Endothelial cell of umbilical vein (primary cell): Measurements from ENCODE around the gene DHDDS. TPM values are rescaled to one million over a fixed set of nuclear protein-coding genes. Genes with fewer than 3 reads are reported as not detected.

Experiments used
- BruUV-seq: library from RNA; stranded (reverse); fragments of 400-500 nt; replicated peaks from 2 replicates; lab custom pipeline; 2021; lab: Mats Ljungman, UMichigan
- CTCF ChIA-PET: fragments of 300-600, 350-600 bp; sonication (Branson Sonifier 250); formaldehyde crosslinking; loops from one replicate; lab custom pipeline; 2021; ENCODE audit warnings: antibody characterized with exemption, inconsistent platforms; lab: Charles Lee
- POLR2A ChIA-PET: fragments of 300-600, 350-600 bp; sonication (Branson Sonifier 250); formaldehyde crosslinking; loops from one replicate; lab custom pipeline; 2021; ENCODE audit warnings: antibody characterized with exemption, inconsistent platforms; lab: Charles Lee
- DNase-seq: peaks from one replicate; pipeline ENCODE4 v3.0.0-alpha.2; 2011; ENCODE audit warnings: low read depth, low spot score
- FAIRE-seq: peaks from 2 replicates; lab custom pipeline; 2011; peaks lifted over from hg19 to GRCh38; lab: Jason Lieb, UNC
- H2AFZ ChIP-seq: 2 replicates; pipeline ENCODE4 v1.6.0; 2012; ENCODE audit warnings: low read depth, low read length, control low read depth, inconsistent platforms
- H3K27ac ChIP-seq: 2 replicates; pipeline ENCODE4 v1.5.1; 2011; ENCODE audit warnings: low read depth, mild to moderate bottlenecking, control low read depth, low read length, moderate library complexity; ENCODE audit not compliant: insufficient read depth
- H3K27me3 ChIP-seq, 2 experiments: 2 replicates each; pipeline versions ENCODE4 v1.6.0 to v1.6.1; 2011; ENCODE audit warnings: low read length in 2 of 2, mixed read lengths in 1 of 2; ENCODE audit not compliant: control insufficient read depth in 2 of 2, insufficient read depth in 2 of 2
- H3K36me3 ChIP-seq, 2 experiments: 2 replicates in 1 of 2; 3 replicates in 1 of 2; pipeline ENCODE4 v1.5.1; 2011; ENCODE audit warnings: low read length in 2 of 2, mild to moderate bottlenecking in 1 of 2, moderate library complexity in 1 of 2; ENCODE audit not compliant: control insufficient read depth in 2 of 2, insufficient read depth in 2 of 2; ENCODE audit errors: extremely low read depth in 1 of 2
- H3K4me1 ChIP-seq: 3 replicates; pipeline ENCODE4 v1.5.1; 2011; ENCODE audit warnings: mild to moderate bottlenecking, low read length; ENCODE audit not compliant: control insufficient read depth, insufficient read depth; ENCODE audit errors: extremely low read depth
- H3K4me2 ChIP-seq: 2 replicates; pipeline ENCODE4 v1.6.1; 2011; ENCODE audit warnings: low read length, control low read depth, mixed read lengths; ENCODE audit not compliant: insufficient read depth
- H3K4me3 ChIP-seq, 3 experiments: fragments of 200-600 bp in 1 of 3; sonication (generic), shearing (Covaris generic) in 1 of 3; replicated peaks in 1 of 3; 2 replicates each; pipeline ENCODE4 v1.5.1; 2011 to 2016; ENCODE audit warnings: control low read depth in 3 of 3, low read length in 3 of 3, mild to moderate bottlenecking in 2 of 3, inconsistent platforms in 1 of 3, low read depth in 1 of 3, moderate library complexity in 1 of 3; ENCODE audit not compliant: insufficient read depth in 1 of 3
- H3K79me2 ChIP-seq: 2 replicates; pipeline ENCODE4 v1.6.0; 2012; ENCODE audit warnings: low read length, inconsistent platforms; ENCODE audit not compliant: control insufficient read depth, insufficient read depth
- H3K9ac ChIP-seq: replicated peaks from 2 replicates; pipeline ENCODE3; 2011; ENCODE audit warnings: low read length, control low read depth; ENCODE audit not compliant: insufficient read depth; ENCODE audit errors: extremely low read depth
- H3K9me1 ChIP-seq: replicated peaks from 3 replicates; pipeline ENCODE4 v1.6.0; 2011; ENCODE audit warnings: mild to moderate bottlenecking, low read length; ENCODE audit not compliant: control insufficient read depth, insufficient read depth; ENCODE audit errors: extremely low read depth
- H3K9me3 ChIP-seq: replicated peaks from 2 replicates; pipeline ENCODE4 v1.5.1; 2012; ENCODE audit warnings: low read length, inconsistent platforms; ENCODE audit not compliant: control insufficient read depth, insufficient read depth
- H4K20me1 ChIP-seq: replicated peaks from 2 replicates; pipeline ENCODE3; 2011; ENCODE audit warnings: mild to moderate bottlenecking, low read length; ENCODE audit not compliant: control insufficient read depth, insufficient read depth; ENCODE audit errors: extremely low read depth
- EZH2 ChIP-seq: IDR thresholded peaks from 2 replicates; pipeline ENCODE4 v1.6.1; 2012; ENCODE audit warnings: borderline replicate concordance, low read depth, mild to moderate bottlenecking, moderate library complexity, low read length, inconsistent platforms; ENCODE audit not compliant: severe bottlenecking
- FOS ChIP-seq: IDR thresholded peaks from 2 replicates; pipeline ENCODE4 v1.6.1; 2011; ENCODE audit warnings: mild to moderate bottlenecking, low read length, moderate library complexity, borderline replicate concordance; ENCODE audit not compliant: insufficient read depth
- GATA2 ChIP-seq: IDR thresholded peaks from 2 replicates; pipeline ENCODE4 v1.7.0; 2011; ENCODE audit warnings: low read depth, mild to moderate bottlenecking, moderate library complexity, mixed read lengths, low read length; ENCODE audit not compliant: insufficient read length, insufficient read depth
- JUN ChIP-seq: IDR thresholded peaks from 2 replicates; pipeline ENCODE4 v1.6.1; 2011; ENCODE audit warnings: borderline replicate concordance, low read depth; ENCODE audit not compliant: insufficient read length, insufficient read depth
- MYC ChIP-seq: IDR thresholded peaks from one replicate; pipeline ENCODE4 v1.6.1; 2011; ENCODE audit warnings: mild to moderate bottlenecking, low read depth, low read length
- POLR2A ChIP-seq: IDR thresholded peaks from 2 replicates; pipeline ENCODE4 v1.6.1; 2012; ENCODE audit warnings: low read depth, mild to moderate bottlenecking, control low read depth, low read length
- POLR2AphosphoS5 ChIP-seq: IDR thresholded peaks from 2 replicates; pipeline ENCODE4 v1.6.1; 2012; ENCODE audit warnings: low read depth, mild to moderate bottlenecking, control low read depth, low read length, moderate library complexity; ENCODE audit not compliant: insufficient read depth
- dilution Hi-C: fragments of 300-500 bp; cut with MboI; formaldehyde crosslinking; loops from one replicate; pipeline ENCODE4 v1.15.0; 2019; ENCODE audit warnings: low sequenced_read_pairs; ENCODE audit not compliant: extremely low pct_ligation_motif_present
- intact Hi-C: fragments of 100-400 bp; cut with micrococcal nuclease; formaldehyde crosslinking; loops from one replicate; pipeline ENCODE4 v1.10.0; 2022
- polyA plus RNA-seq, 4 experiments: library from polyadenylated mRNA; depleted of rRNA in 3 of 4; stranded (reverse) in 3 of 4; unstranded in 1 of 4; fragments of >200 nt; gene quantifications; 2 replicates each; pipeline versions ENCODE4 v1.2.1 to v1.2.3, GENCODE V29; 2011 to 2012; ENCODE audit warnings: missing spikeins in 1 of 4
- total RNA-seq: library from RNA; stranded (reverse); gene quantifications from 2 replicates; pipeline ENCODE4 v1.2.3, GENCODE V29; 2021
- TF ChIP-seq, protein P1 (sequence below): IDR thresholded peaks from 2 replicates; pipeline ENCODE4 v1.6.1; 2011; ENCODE audit not compliant: insufficient read depth, insufficient read length
- TF ChIP-seq, protein P2 (sequence below), 2 donors: IDR thresholded peaks; 1 replicate in 1 of 2; 2 replicates in 1 of 2; pipeline ENCODE4 v1.5.1; 2011; ENCODE audit warnings: low read length in 2 of 2, mild to moderate bottlenecking in 2 of 2, moderate library complexity in 2 of 2, control low read depth in 1 of 2, inconsistent platforms in 1 of 2, low read depth in 1 of 2; ENCODE audit not compliant: insufficient read depth in 1 of 2; ENCODE audit errors: extremely low read depth in 1 of 2

Gene DHDDS
- total and polyA plus RNA-seq, 2 donors (not counting 3 experiments of a cell fraction or from before 2014, with no cell fraction given), result 51.3 to 70.7 TPM

DNA sequence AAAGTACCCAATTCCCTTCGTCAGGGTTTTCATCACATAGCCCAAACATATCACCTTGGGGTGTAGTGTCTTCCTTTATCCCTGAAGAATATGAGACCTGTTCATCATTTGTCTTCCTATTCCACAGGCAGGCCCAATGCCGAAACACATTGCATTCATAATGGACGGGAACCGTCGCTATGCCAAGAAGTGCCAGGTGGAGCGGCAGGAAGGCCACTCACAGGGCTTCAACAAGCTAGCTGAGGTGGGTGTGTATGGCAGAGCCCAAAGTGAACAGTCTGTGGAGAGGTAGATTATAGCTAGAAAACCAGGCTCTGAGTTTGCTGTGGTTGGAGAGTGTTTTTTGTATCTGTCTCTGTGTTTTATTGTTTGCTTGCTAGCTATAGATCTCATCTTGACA is 5.9 kb downstream of the DHDDS start:
- Histone ChIP-seq H3K4me3 (no peak overlapping the region), H3K36me3 (peaks cover 7 to 24% of the 10 kb centered on the region in 2 experiments), H3K9me3 (no peaks in the 10 kb centered on the region), H3K9me1 (no peaks in the 10 kb centered on the region), H3K4me1 (peaks cover 10% of the 10 kb centered on the region), H3K9ac (no peak overlapping the region), H3K79me2 (peaks cover 13% of the 10 kb centered on the region), H3K27ac (no peak overlapping the region), H2AFZ (no peak overlapping the region), H3K4me2 (no peak overlapping the region), H4K20me1 (no peaks in the 10 kb centered on the region), H3K27me3 (no peaks in the 10 kb centered on the region)
- CTCF ChIA-PET, result no interaction called here
- intact Hi-C loops, result no loop called here
- POLR2A ChIA-PET, result no interaction called here
- dilution Hi-C loops, result no loop called here
- FAIRE-seq, result no peak
- TF ChIP-seq FOS (no peak), MYC (no peak), POLR2A (no peak)
- TF ChIP-seq, protein P1, sequence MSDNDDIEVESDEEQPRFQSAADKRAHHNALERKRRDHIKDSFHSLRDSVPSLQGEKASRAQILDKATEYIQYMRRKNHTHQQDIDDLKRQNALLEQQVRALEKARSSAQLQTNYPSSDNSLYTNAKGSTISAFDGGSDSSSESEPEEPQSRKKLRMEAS, result no peak
- TF ChIP-seq, protein P2, sequence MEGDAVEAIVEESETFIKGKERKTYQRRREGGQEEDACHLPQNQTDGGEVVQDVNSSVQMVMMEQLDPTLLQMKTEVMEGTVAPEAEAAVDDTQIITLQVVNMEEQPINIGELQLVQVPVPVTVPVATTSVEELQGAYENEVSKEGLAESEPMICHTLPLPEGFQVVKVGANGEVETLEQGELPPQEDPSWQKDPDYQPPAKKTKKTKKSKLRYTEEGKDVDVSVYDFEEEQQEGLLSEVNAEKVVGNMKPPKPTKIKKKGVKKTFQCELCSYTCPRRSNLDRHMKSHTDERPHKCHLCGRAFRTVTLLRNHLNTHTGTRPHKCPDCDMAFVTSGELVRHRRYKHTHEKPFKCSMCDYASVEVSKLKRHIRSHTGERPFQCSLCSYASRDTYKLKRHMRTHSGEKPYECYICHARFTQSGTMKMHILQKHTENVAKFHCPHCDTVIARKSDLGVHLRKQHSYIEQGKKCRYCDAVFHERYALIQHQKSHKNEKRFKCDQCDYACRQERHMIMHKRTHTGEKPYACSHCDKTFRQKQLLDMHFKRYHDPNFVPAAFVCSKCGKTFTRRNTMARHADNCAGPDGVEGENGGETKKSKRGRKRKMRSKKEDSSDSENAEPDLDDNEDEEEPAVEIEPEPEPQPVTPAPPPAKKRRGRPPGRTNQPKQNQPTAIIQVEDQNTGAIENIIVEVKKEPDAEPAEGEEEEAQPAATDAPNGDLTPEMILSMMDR (IDR thresholded peaks at IDR 0.05; ENCODE audit: extremely low read depth in 1 of 2, insufficient read depth in 1 of 2, low read depth in 1 of 2, low read length in 2 of 2), result no peak
- no TSS peak for BruUV-seq
- no peak for DNase-seq

DNA sequence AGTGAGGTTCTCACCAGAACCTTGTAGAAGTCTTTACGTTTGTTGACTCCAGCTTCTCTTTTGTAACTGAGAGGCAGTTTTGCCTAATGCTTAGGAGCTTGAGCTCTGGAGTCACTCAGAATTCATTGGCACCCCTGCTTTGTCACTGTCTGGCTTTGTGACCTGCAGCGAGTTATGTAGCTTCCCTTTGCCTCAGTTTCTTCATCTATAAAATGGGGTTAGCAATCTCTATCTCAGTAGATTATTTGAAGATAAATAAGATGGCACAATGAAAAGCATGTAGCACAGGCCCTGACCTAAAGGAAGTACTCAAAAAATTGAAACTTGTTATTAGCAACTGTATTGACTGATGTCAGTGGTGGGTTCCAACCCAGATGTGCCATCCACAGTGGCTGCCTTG is 8.1 kb downstream of the DHDDS start:
- no TSS peak for BruUV-seq
- Histone ChIP-seq H3K4me1 (no peaks in the 10 kb centered on the region), H3K9me3 (no peaks in the 10 kb centered on the region), H3K79me2 (no peaks in the 10 kb centered on the region), H3K4me3 (no peak overlapping the region), H3K27me3 (no peaks in the 10 kb centered on the region), H3K36me3 (peaks cover 14 to 34% of the 10 kb centered on the region in 2 experiments), H3K4me2 (no peak overlapping the region), H3K27ac (no peak overlapping the region), H2AFZ (no peak overlapping the region), H3K9me1 (no peaks in the 10 kb centered on the region), H4K20me1 (no peaks in the 10 kb centered on the region), H3K9ac (no peak overlapping the region)
- dilution Hi-C loops, result no loop called here
- POLR2A ChIA-PET, result no interaction called here
- TF ChIP-seq GATA2, result no peak
- TF ChIP-seq FOS, result no peak
- TF ChIP-seq POLR2AphosphoS5, result no peak
- TF ChIP-seq, protein P1, result no peak
- TF ChIP-seq POLR2A, result no peak
- no peak for TF ChIP-seq MYC
- no peak for TF ChIP-seq JUN
- TF ChIP-seq, protein P2 (IDR thresholded peaks at IDR 0.05; ENCODE audit: extremely low read depth in 1 of 2, insufficient read depth in 1 of 2, low read depth in 1 of 2, low read length in 2 of 2), result no peak
- no peak for TF ChIP-seq EZH2
- FAIRE-seq (no peak), DNase-seq (no peak)
- CTCF ChIA-PET, result interaction anchor here (1.8 kb wide), 1 partner anchor 30 kb away, joined by 5 read pairs; no protein-coding TSS in a partner anchor
- intact Hi-C loops, result no loop called here
